Measurements from ENCODE around the gene UMOD.

- TF ChIP-seq, protein P1, sequence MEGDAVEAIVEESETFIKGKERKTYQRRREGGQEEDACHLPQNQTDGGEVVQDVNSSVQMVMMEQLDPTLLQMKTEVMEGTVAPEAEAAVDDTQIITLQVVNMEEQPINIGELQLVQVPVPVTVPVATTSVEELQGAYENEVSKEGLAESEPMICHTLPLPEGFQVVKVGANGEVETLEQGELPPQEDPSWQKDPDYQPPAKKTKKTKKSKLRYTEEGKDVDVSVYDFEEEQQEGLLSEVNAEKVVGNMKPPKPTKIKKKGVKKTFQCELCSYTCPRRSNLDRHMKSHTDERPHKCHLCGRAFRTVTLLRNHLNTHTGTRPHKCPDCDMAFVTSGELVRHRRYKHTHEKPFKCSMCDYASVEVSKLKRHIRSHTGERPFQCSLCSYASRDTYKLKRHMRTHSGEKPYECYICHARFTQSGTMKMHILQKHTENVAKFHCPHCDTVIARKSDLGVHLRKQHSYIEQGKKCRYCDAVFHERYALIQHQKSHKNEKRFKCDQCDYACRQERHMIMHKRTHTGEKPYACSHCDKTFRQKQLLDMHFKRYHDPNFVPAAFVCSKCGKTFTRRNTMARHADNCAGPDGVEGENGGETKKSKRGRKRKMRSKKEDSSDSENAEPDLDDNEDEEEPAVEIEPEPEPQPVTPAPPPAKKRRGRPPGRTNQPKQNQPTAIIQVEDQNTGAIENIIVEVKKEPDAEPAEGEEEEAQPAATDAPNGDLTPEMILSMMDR (IDR thresholded peaks at IDR 0.05; ENCODE audit: borderline replicate concordance, extremely low read depth, low read length, poor library complexity, severe bottlenecking): no peak
- TF ChIP-seq EZH2 (IDR thresholded peaks at IDR 0.05; ENCODE audit: borderline replicate concordance, low read depth, low read length, severe bottlenecking): no peak
Measured at GRCh38 chr16:20320178-20320577, 32.3 kb downstream of the UMOD start.
